GM12878 (cell line): ENCODE results near the gene AP2S1. TPM values are rescaled to one million over a fixed set of nuclear protein-coding genes. Genes with fewer than 3 reads are reported as not detected.

ENCODE experiments used
- ATAC-seq: fragments of 200-7000 bp; cut with Tn5 transposase; 3 replicates; pipeline ENCODE4 v1.9.1; 2020; ENCODE audit warnings: mild to moderate bottlenecking, moderate library complexity
- BruUV-seq: library from RNA; stranded (reverse); fragments of 400-500 nt; replicated peaks from 2 replicates; lab custom pipeline; 2021; lab: Mats Ljungman, UMichigan
- CTCF ChIA-PET: fragments of 300-600 bp; sonication (Branson Sonifier 250); formaldehyde crosslinking; extraction: SDS; loops from one replicate; lab custom pipeline; 2021; ENCODE audit warnings: inconsistent platforms; lab: Yijun Ruan, JAX
- POLR2A ChIA-PET: fragments of 350-600 bp; formaldehyde crosslinking; extraction: SDS; loops from one replicate; lab custom pipeline; 2021; ENCODE audit warnings: inconsistent platforms; lab: Charles Lee
- RAD21 ChIA-PET: fragments of 300-600 bp; sonication (Branson Sonifier 250); formaldehyde crosslinking; loops from one replicate; lab custom pipeline; 2023; ENCODE audit warnings: antibody characterized with exemption; ENCODE audit not compliant: unreplicated experiment; lab: Charles Lee
- SMC1A ChIA-PET: fragments of 300-600 bp; sonication (Branson Sonifier 250); formaldehyde crosslinking; loops from one replicate; lab custom pipeline; 2023; ENCODE audit not compliant: unreplicated experiment, uncharacterized antibody; lab: Charles Lee
- DNase-seq: peaks from one replicate; pipeline ENCODE4 v3.0.0-alpha.2; 2011; ENCODE audit warnings: low read depth, low spot score
- FAIRE-seq: peaks from 3 replicates; lab custom pipeline; 2011; peaks lifted over from hg19 to GRCh38; lab: Jason Lieb, UNC
- H2AFZ ChIP-seq: 2 replicates; pipeline ENCODE4 v1.6.0; 2011; ENCODE audit warnings: low read depth, low read length, control low read depth; ENCODE audit not compliant: control insufficient read depth
- H3K27ac ChIP-seq: 2 replicates; pipeline ENCODE4 v1.5.1; 2011; ENCODE audit warnings: control low read depth; ENCODE audit not compliant: control insufficient read depth, insufficient read depth
- H3K27me3 ChIP-seq, 2 experiments: replicated peaks in 1 of 2; 2 replicates each; pipeline versions ENCODE4 v1.6.0 to v1.6.1; 2011; ENCODE audit warnings: low read length in 1 of 2; ENCODE audit not compliant: control insufficient read depth in 2 of 2, insufficient read depth in 2 of 2
- H3K36me3 ChIP-seq, 2 experiments: 2 replicates each; pipeline ENCODE4 v1.5.1; 2011; ENCODE audit warnings: low read length in 1 of 2; ENCODE audit not compliant: control insufficient read depth in 2 of 2, insufficient read depth in 2 of 2
- H3K4me1 ChIP-seq: 2 replicates; pipeline ENCODE4 v1.6.1; 2011; ENCODE audit warnings: mild to moderate bottlenecking, low read length, moderate library complexity, mixed read lengths; ENCODE audit not compliant: control insufficient read depth, insufficient read depth
- H3K4me2 ChIP-seq: 2 replicates; pipeline ENCODE4 v1.6.0; 2011; ENCODE audit warnings: control low read depth; ENCODE audit not compliant: control insufficient read depth, insufficient read depth
- H3K4me3 ChIP-seq: fragments of 200-600 bp; sonication (generic); 2 replicates; pipeline ENCODE4 v1.5.1; 2016
- H3K79me2 ChIP-seq: 2 replicates; pipeline ENCODE4 v1.6.0; 2011; ENCODE audit warnings: low read length; ENCODE audit not compliant: control insufficient read depth, insufficient read depth
- H3K9ac ChIP-seq: 2 replicates; pipeline ENCODE4 v1.8.0; 2011; ENCODE audit warnings: low read length, control low read depth, mixed read lengths; ENCODE audit not compliant: control insufficient read depth, insufficient read depth
- H3K9me3 ChIP-seq: replicated peaks from 3 replicates; pipeline ENCODE4 v1.5.1; 2011; ENCODE audit warnings: mild to moderate bottlenecking, low read length; ENCODE audit not compliant: control insufficient read depth, insufficient read depth
- H4K20me1 ChIP-seq: 2 replicates; pipeline ENCODE4 v1.6.0; 2011; ENCODE audit not compliant: control insufficient read depth, insufficient read depth
- ATF7 ChIP-seq: fragments of 450-650 bp; IDR thresholded peaks from 2 replicates; pipeline ENCODE4 v1.6.1; 2016; ENCODE audit warnings: low read depth, mild to moderate bottlenecking
- BCL3 ChIP-seq: IDR thresholded peaks from 2 replicates; pipeline ENCODE4 v1.6.1; 2011; ENCODE audit warnings: borderline replicate concordance, low read depth, mild to moderate bottlenecking, moderate library complexity, low read length; ENCODE audit not compliant: insufficient read depth, poor library complexity, severe bottlenecking
- BRCA1 ChIP-seq: IDR thresholded peaks from 2 replicates; pipeline ENCODE4 v1.6.1; 2011; ENCODE audit warnings: low read depth, low read length, improper control_type of control experiment
- CEBPB ChIP-seq, 2 experiments: fragments of 150-350 bp in 1 of 2; IDR thresholded peaks; 2 replicates each; pipeline ENCODE4 v1.6.1; 2012 to 2014; ENCODE audit warnings: low read depth in 2 of 2, low read length in 2 of 2, borderline replicate concordance in 1 of 2, inconsistent platforms in 1 of 2
- CHD1 ChIP-seq: IDR thresholded peaks from 2 replicates; pipeline ENCODE4 v1.6.1; 2012; ENCODE audit warnings: low read depth, low read length, improper control_type of control experiment
- CHD4 ChIP-seq: fragments of 200-600 bp; sonication (generic); IDR thresholded peaks from 2 replicates; pipeline ENCODE4 v1.6.1; 2016; ENCODE audit warnings: mild to moderate bottlenecking
- CREB1 ChIP-seq: IDR thresholded peaks from 2 replicates; pipeline ENCODE4 v1.6.1; 2012; ENCODE audit warnings: low read depth, mild to moderate bottlenecking, inconsistent platforms
- E4F1 ChIP-seq: fragments of 450-650 bp; IDR thresholded peaks from 2 replicates; pipeline ENCODE4 v1.6.1; 2018; ENCODE audit warnings: borderline replicate concordance, mild to moderate bottlenecking; ENCODE audit not compliant: partially characterized antibody
- KAT2A ChIP-seq: conservative IDR thresholded peaks from 2 replicates; pipeline ENCODE4 v1.6.1; 2011; ENCODE audit warnings: low read depth, low read length; ENCODE audit not compliant: control insufficient read depth
- TBL1XR1 ChIP-seq: IDR thresholded peaks from 2 replicates; pipeline ENCODE4 v1.6.1; 2012; ENCODE audit warnings: low read depth, low read length, improper control_type of control experiment
- ZNF207 ChIP-seq: fragments of 450-650 bp; IDR thresholded peaks from 2 replicates; pipeline ENCODE4 v1.6.1; 2014; ENCODE audit warnings: antibody characterized with exemption, mild to moderate bottlenecking, borderline replicate concordance
- WGBS: methylation state at CpG from one replicate; pipeline ENCODE4 v1.1.6; 2016; ENCODE audit warnings: low lambda C conversion rate; ENCODE audit not compliant: insufficient replicate concordance, insufficient coverage; ENCODE audit errors: missing lambda C conversion rate; 5-methylcytosine and 5-hydroxymethylcytosine counted together
- in situ Hi-C: fragments of 300-500 bp; cut with MboI; formaldehyde crosslinking; loops from 9 replicates; pipeline ENCODE4 v1.14.3; 2018; ENCODE audit warnings: mixed read lengths
- intact Hi-C: fragments of 100-400 bp; cut with micrococcal nuclease; formaldehyde crosslinking; loops from one replicate; pipeline ENCODE4 v1.14.2; 2022; ENCODE audit not compliant: unreplicated experiment
- polyA plus RNA-seq, 11 experiments: library from polyadenylated mRNA; depleted of rRNA in 4 of 11; unstranded in 6 of 11; stranded (reverse) in 5 of 11; fragments of >200 nt; fragmentation: Nextera tagmentation in 4 of 11; fragmentation: Illumina TruSeq in 1 of 11; extraction: Ambion mirVana in 4 of 11; extraction: Trizol in 1 of 11; gene quantifications; 1 replicate in 1 of 11; 2 replicates in 10 of 11; pipeline versions ENCODE4 v1.2.1 to v1.2.3, GENCODE V29; 2011 to 2016; ENCODE audit warnings: inconsistent platforms in 2 of 11, missing spikeins in 2 of 11, low read depth in 1 of 11
- total RNA-seq, 4 experiments: library from RNA; depleted of rRNA in 3 of 4; stranded (reverse); fragments of >200 nt in 3 of 4; fragmentation: Illumina TruSeq in 1 of 4; extraction: Trizol in 1 of 4; gene quantifications; 2 replicates each; pipeline versions ENCODE4 v1.2.1 to v1.2.3, GENCODE V29; 2013 to 2021

Gene AP2S1
- total and polyA plus RNA-seq, 10 of the 15 experiments (the other 5 are each of a cell fraction or from before 2014, with no cell fraction given): 10.8 to 239 (median 104) TPM

GRCh38 chr19:46890423-46891170 lies 40.0 kb upstream of the AP2S1 start:
- in situ Hi-C loops (no loop called here), intact Hi-C loops (no loop called here)
- Histone ChIP-seq H4K20me1 (no peaks in the 10 kb centered on the region; the same call in 1 of the 2 replicates), H3K4me1 (peaks cover 26% of the 10 kb centered on the region), H3K27ac (no peak overlapping the region), H3K36me3 (no peaks in the 10 kb centered on the region), H3K27me3 (no peaks in the 10 kb centered on the region), H2AFZ (no peak overlapping the region), H3K9ac (no peak overlapping the region), H3K4me3 (no peak overlapping the region), H3K4me2 (no peak overlapping the region), H3K79me2 (peaks cover 39% of the 10 kb centered on the region), H3K9me3 (no peaks in the 10 kb centered on the region)
- no TSS peak for BruUV-seq
- ATAC-seq (no peak), DNase-seq (no peak), FAIRE-seq (no peak)
- WGBS: 67% methylated on average over 3 of the region's 3 CpGs
- ChIA-PET SMC1A (interaction anchor here (1.0 to 1.9 kb wide), 4 partner anchors 12 to 50 kb away, joined by 3 to 6 read pairs (median 4); no protein-coding TSS in a partner anchor), RAD21 (no interaction called here), CTCF (interaction anchor here (0.7 kb wide), 1 partner anchor 124 kb away, joined by 3 read pairs; no protein-coding TSS in a partner anchor), POLR2A (interaction anchor here (0.5 to 0.6 kb wide), 2 partner anchors 54 to 328 kb away, joined by 3 read pairs; no protein-coding TSS in a partner anchor)
- no peak for TF ChIP-seq BRCA1
- TF ChIP-seq CHD4: no peak
- no peak for TF ChIP-seq KAT2A
- TF ChIP-seq E4F1: no peak
- no peak for TF ChIP-seq ATF7
- no peak for TF ChIP-seq BCL3
- TF ChIP-seq CHD1: no peak
- no peak for TF ChIP-seq TBL1XR1
- no peak for TF ChIP-seq CREB1
- TF ChIP-seq CEBPB (IDR thresholded peaks at IDR 0.05; ENCODE audit: borderline replicate concordance in 1 of 2, low read depth in 2 of 2, low read length in 2 of 2): no peak
- no peak for TF ChIP-seq ZNF207
